UCSD-AML1 (cell line): ENCODE data around the gene VSNL1.

Source experiments
- DNase-seq: peaks from one replicate; lab custom pipeline; 2025; ENCODE audit not compliant: unreplicated experiment; lab: John Stamatoyannopoulos, UW

The VSNL1 gene

GRCh38 chr2:17580319-17580715, 39.8 kb downstream of the VSNL1 start:
- DNase-seq = no peak

- DNase-seq = no peak
Measured at GRCh38 chr2:17581831-17582230, 41.3 kb downstream of the VSNL1 start.

- no peak for DNase-seq
Measured at GRCh38 chr2:17583166-17583565, 42.7 kb downstream of the VSNL1 start.

- no peak for DNase-seq
Measured at GRCh38 chr2:17583646-17584045, 43.1 kb downstream of the VSNL1 start.

GRCh38 chr2:17584689-17585088, 44.2 kb downstream of the VSNL1 start:
- no peak for DNase-seq

- DNase-seq = no peak
Measured at GRCh38 chr2:17587469-17587868, 47.0 kb downstream of the VSNL1 start.

GRCh38 chr2:17588031-17588430, 47.5 kb downstream of the VSNL1 start:
- DNase-seq = no peak

- DNase-seq = no peak
Measured at GRCh38 chr2:17589406-17590035, 49.0 kb downstream of the VSNL1 start.

- no peak for DNase-seq
Measured at GRCh38 chr2:17590342-17590911, 49.9 kb downstream of the VSNL1 start.

GRCh38 chr2:17591846-17592245, 51.4 kb downstream of the VSNL1 start:
- DNase-seq = no peak

GRCh38 chr2:17592731-17593409, 52.4 kb downstream of the VSNL1 start:
- no peak for DNase-seq

- no peak for DNase-seq
Measured at GRCh38 chr2:17593445-17593840, 52.9 kb downstream of the VSNL1 start.

GRCh38 chr2:17593841-17594491, 53.5 kb downstream of the VSNL1 start:
- no peak for DNase-seq

- no peak for DNase-seq
Measured at GRCh38 chr2:17594533-17595401, 54.3 kb downstream of the VSNL1 start.

- DNase-seq = no peak
Measured at GRCh38 chr2:17599617-17600016, 59.1 kb downstream of the VSNL1 start.

- DNase-seq = no peak
Measured at GRCh38 chr2:17600556-17601204, 60.2 kb downstream of the VSNL1 start.

GRCh38 chr2:17604050-17604449, 63.6 kb downstream of the VSNL1 start:
- DNase-seq = no peak

GRCh38 chr2:17605696-17606095, 65.2 kb downstream of the VSNL1 start:
- no peak for DNase-seq

GRCh38 chr2:17606851-17607250, 66.4 kb downstream of the VSNL1 start:
- no peak for DNase-seq

GRCh38 chr2:17607379-17607778, 66.9 kb downstream of the VSNL1 start:
- no peak for DNase-seq

- DNase-seq = no peak
Measured at GRCh38 chr2:17608251-17608650, 67.8 kb downstream of the VSNL1 start.
